Kidney epithelial cell (primary cell): ENCODE measurements around the gene CDC14B. TPM values are rescaled to one million over a fixed set of nuclear protein-coding genes. Genes with fewer than 3 reads are reported as not detected.
"Not testable (repeated sequence)": the region's sequence is repeated elsewhere in the genome, so short reads cannot be mapped to it uniquely, and the experiment has no call there.

Experiments
- DNase-seq: peaks from one replicate; pipeline ENCODE4 v3.0.0-alpha.2; 2010; ENCODE audit warnings: low read depth
- H3K27me3 ChIP-seq: 2 replicates; pipeline ENCODE4 v1.6.0; 2011; ENCODE audit warnings: low read length; ENCODE audit not compliant: control insufficient read depth, insufficient read depth
- H3K36me3 ChIP-seq: 2 replicates; pipeline ENCODE4 v1.5.1; 2011; ENCODE audit warnings: low read length; ENCODE audit not compliant: control insufficient read depth, insufficient read depth
- H3K4me3 ChIP-seq: 2 replicates; pipeline ENCODE4 v1.5.1; 2011; ENCODE audit warnings: low read depth, mild to moderate bottlenecking, control low read depth, low read length
- CTCF ChIP-seq: IDR thresholded peaks from 2 replicates; pipeline ENCODE4 v1.5.1; 2011; ENCODE audit warnings: mild to moderate bottlenecking, moderate library complexity, low read length, control low read depth, inconsistent platforms; ENCODE audit not compliant: insufficient read depth, poor library complexity, severe bottlenecking
- total RNA-seq: library from RNA; depleted of rRNA; stranded (reverse); fragments of >200 nt; gene quantifications from 2 replicates; pipeline ENCODE4 v1.2.3, GENCODE V29; 2015

The CDC14B gene
- total RNA-seq, 1 donor from 2014 or later: 25.5 TPM

- Histone ChIP-seq H3K4me3 (no peak overlapping the region), H3K27me3 (no peaks in the 10 kb centered on the region), H3K36me3 (no peaks in the 10 kb centered on the region)
- no peak for DNase-seq
- TF ChIP-seq CTCF: no peak
Observed at GRCh38 chr9:96638606-96639364, 19.1 kb upstream of the CDC14B start.

- Histone ChIP-seq H3K4me3 (no peak overlapping the region), H3K36me3 (no peaks in the 10 kb centered on the region), H3K27me3 (no peaks in the 10 kb centered on the region)
- DNase-seq: no peak
- no peak for TF ChIP-seq CTCF
Observed at GRCh38 chr9:96636368-96636767, 16.7 kb upstream of the CDC14B start.

- H3K4me3 ChIP-seq, DNase-seq, H3K27me3 ChIP-seq, H3K36me3 ChIP-seq: not testable (repeated sequence)
Observed at GRCh38 chr9:96633579-96633978, 13.9 kb upstream of the CDC14B start.

GRCh38 chr9:96626912-96627311 lies 7.3 kb upstream of the CDC14B start:
- DNase-seq: no peak
- TF ChIP-seq CTCF: no peak
- Histone ChIP-seq H3K36me3 (no peaks in the 10 kb centered on the region), H3K4me3 (no peak overlapping the region), H3K27me3 (no peaks in the 10 kb centered on the region)

GRCh38 chr9:96621618-96622017 lies 2.0 kb upstream of the CDC14B start:
- H3K36me3 ChIP-seq: no peaks in the 10 kb centered on the region
- no peak overlapping the region for H3K4me3 ChIP-seq
- no peaks in the 10 kb centered on the region for H3K27me3 ChIP-seq
- TF ChIP-seq CTCF: no peak
- DNase-seq: no peak

GRCh38 chr9:96620832-96621269 lies 1.2 kb upstream of the CDC14B start:
- no peak overlapping the region for H3K4me3 ChIP-seq
- TF ChIP-seq CTCF: no peak
- H3K27me3 ChIP-seq: no peaks in the 10 kb centered on the region
- no peak for DNase-seq
- H3K36me3 ChIP-seq: no peaks in the 10 kb centered on the region
